Ishikawa (cell line): Measurements from ENCODE around the gene AKAP8L.

Experiments used
- CEBPB ChIP-seq: IDR thresholded peaks from 2 replicates; pipeline ENCODE4 v1.6.1; 2012
- CREB1 ChIP-seq: IDR thresholded peaks from 2 replicates; pipeline ENCODE4 v1.6.1; 2012; ENCODE audit warnings: low read depth
- EGR1 ChIP-seq: IDR thresholded peaks from 2 replicates; pipeline ENCODE4 v1.6.1; 2012
- EP300 ChIP-seq: IDR thresholded peaks from 2 replicates; pipeline ENCODE4 v1.6.1; 2012; ENCODE audit warnings: borderline replicate concordance
- FOXM1 ChIP-seq: IDR thresholded peaks from 2 replicates; pipeline ENCODE4 v1.6.1; 2012; ENCODE audit warnings: low read depth, borderline replicate concordance
- MAX ChIP-seq: IDR thresholded peaks from 2 replicates; pipeline ENCODE4 v1.6.1; 2012
- NFIC ChIP-seq: IDR thresholded peaks from 2 replicates; pipeline ENCODE4 v1.6.1; 2012
- RAD21 ChIP-seq: IDR thresholded peaks from 2 replicates; pipeline ENCODE4 v1.6.1; 2012; ENCODE audit warnings: low read depth
- REST ChIP-seq: IDR thresholded peaks from 2 replicates; pipeline ENCODE4 v1.6.1; 2012; ENCODE audit warnings: low read depth, mild to moderate bottlenecking
- TAF1 ChIP-seq: IDR thresholded peaks from 2 replicates; pipeline ENCODE4 v1.6.1; 2012; ENCODE audit warnings: low read depth, mild to moderate bottlenecking
- TCF12 ChIP-seq: IDR thresholded peaks from 2 replicates; pipeline ENCODE4 v1.6.1; 2012; ENCODE audit warnings: low read depth
- TEAD4 ChIP-seq: IDR thresholded peaks from 2 replicates; pipeline ENCODE4 v1.6.1; 2012
- USF1 ChIP-seq: IDR thresholded peaks from 2 replicates; pipeline ENCODE4 v1.6.1; 2012
- YY1 ChIP-seq: IDR thresholded peaks from 2 replicates; pipeline ENCODE4 v1.6.1; 2012; ENCODE audit warnings: low read depth
- ZBTB7A ChIP-seq: IDR thresholded peaks from 2 replicates; pipeline ENCODE4 v1.6.1; 2012; ENCODE audit warnings: low read depth

The AKAP8L gene

GRCh38 chr19:15340086-15340485 is 78.7 kb downstream of the AKAP8L start:
- TF ChIP-seq TCF12: no peak
- TF ChIP-seq ZBTB7A: no peak
- TF ChIP-seq CEBPB: no peak
- no peak for TF ChIP-seq RAD21
- no peak for TF ChIP-seq EP300
- no peak for TF ChIP-seq YY1
- TF ChIP-seq EGR1: no peak
- no peak for TF ChIP-seq MAX
- TF ChIP-seq TAF1: no peak
- no peak for TF ChIP-seq USF1
- no peak for TF ChIP-seq TEAD4
- TF ChIP-seq REST: no peak
- no peak for TF ChIP-seq NFIC
- no peak for TF ChIP-seq CREB1
- TF ChIP-seq FOXM1: no peak

GRCh38 chr19:15337202-15337601 is 81.6 kb downstream of the AKAP8L start:
- TF ChIP-seq REST (no peak), TEAD4 (no peak)

GRCh38 chr19:15332311-15332996 is 86.3 kb downstream of the AKAP8L start, which contains the start of gene BRD4:
Gene BRD4 (minus strand): TSS chr19:15332539. CDS start chr19:15273099, 59,440 bp downstream.
- TF ChIP-seq EGR1: peak; percentile 61
- no peak for TF ChIP-seq FOXM1
- no peak for TF ChIP-seq USF1
- TF ChIP-seq CREB1: no peak
- TF ChIP-seq TAF1: peak; percentile 60; the same call in 1 of the 2 replicates
- TF ChIP-seq ZBTB7A: peak; percentile 73; the same call in 1 of the 2 replicates

- no peak for TF ChIP-seq CREB1
- TF ChIP-seq EGR1: peak; percentile 78
- TF ChIP-seq TCF12: no peak
- TF ChIP-seq YY1: peak; percentile 68
- TF ChIP-seq USF1: no peak
- peak; percentile 83 for TF ChIP-seq CEBPB
Observed at GRCh38 chr19:15331419-15332310, 87.1 kb downstream of the AKAP8L start.

GRCh38 chr19:15330801-15331418 is 87.9 kb downstream of the AKAP8L start:
- no peak for TF ChIP-seq FOXM1
- TF ChIP-seq REST: no peak
- no peak for TF ChIP-seq MAX
- TF ChIP-seq NFIC: no peak
- no peak for TF ChIP-seq TCF12
- TF ChIP-seq CREB1: no peak
- TF ChIP-seq USF1: no peak
- TF ChIP-seq ZBTB7A: no peak
- TF ChIP-seq RAD21: no peak
- no peak for TF ChIP-seq TAF1
- no peak for TF ChIP-seq YY1
- TF ChIP-seq CEBPB: no peak
- TF ChIP-seq EGR1: no peak
